ENCODE data around the gene ASCC1.

ASCC1 gene

GRCh38 chr10:72073708-72074573, 142.1 kb downstream of the ASCC1 start:
- no peak for DNase-seq (ENCODE audit: low spot score in 2 of 2)
- no peaks in the 10 kb centered on the region for H3K27me3 Mint-ChIP-seq
- H3K4me3 Mint-ChIP-seq: peak overlapping the region; percentile 55
- H3K36me3 Mint-ChIP-seq (ENCODE audit: insufficient read depth): peaks cover 75% of the 10 kb centered on the region
- ATAC-seq (replicated peaks; ENCODE audit: extremely low read depth, poor library complexity, severe bottlenecking): no peak
- peak overlapping the region; percentile 61 for H3K27ac Mint-ChIP-seq (ENCODE audit: low read depth)
- no peaks in the 10 kb centered on the region for H3K9me3 Mint-ChIP-seq
- peaks cover 70% of the 10 kb centered on the region for H3K4me1 Mint-ChIP-seq

DNA sequence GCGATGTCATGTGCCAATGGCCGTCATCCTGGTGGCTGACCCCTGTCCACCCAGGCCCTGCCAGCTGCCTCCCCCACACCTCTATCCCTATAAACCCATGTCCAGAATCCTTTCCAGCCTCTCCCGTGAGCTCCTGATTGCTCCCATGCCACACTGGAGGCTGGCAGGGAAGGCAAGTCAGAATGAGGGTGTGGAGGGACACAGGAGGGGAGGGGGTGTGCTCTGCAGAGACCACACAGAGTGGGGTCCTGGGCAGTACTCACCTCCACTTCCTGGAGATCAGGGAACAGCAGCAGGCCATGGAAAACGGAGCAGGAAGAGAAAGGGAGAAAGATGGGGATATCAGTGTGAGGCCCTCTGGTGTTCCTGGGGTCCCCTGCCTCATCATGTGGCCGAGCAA, 143.4 kb downstream of the ASCC1 start:
- peaks cover 62% of the 10 kb centered on the region for H3K4me1 Mint-ChIP-seq
- H3K27ac Mint-ChIP-seq (ENCODE audit: low read depth): peak overlapping the region; percentile 66
- H3K36me3 Mint-ChIP-seq (ENCODE audit: insufficient read depth): peaks cover 79% of the 10 kb centered on the region

GRCh38 chr10:72072046-72072445, 144.0 kb downstream of the ASCC1 start:
- DNase-seq (ENCODE audit: low spot score in 2 of 2) (no peak), ATAC-seq (replicated peaks; ENCODE audit: extremely low read depth, poor library complexity, severe bottlenecking) (no peak)
- Mint-ChIP-seq H3K27ac (ENCODE audit: low read depth) (peak overlapping the region; percentile 66), H3K9me3 (no peaks in the 10 kb centered on the region), H3K4me3 (no peak overlapping the region), H3K4me1 (peaks cover 57% of the 10 kb centered on the region), H3K36me3 (ENCODE audit: insufficient read depth) (peaks cover 83% of the 10 kb centered on the region), H3K27me3 (no peaks in the 10 kb centered on the region)

More for the DNA sequence above, 143.4 kb downstream of the ASCC1 start:
- ATAC-seq (replicated peaks; ENCODE audit: extremely low read depth, poor library complexity, severe bottlenecking) (no peak), DNase-seq (ENCODE audit: low spot score in 2 of 2) (no peak)
- Mint-ChIP-seq H3K4me3 (peak overlapping the region; percentile 55), H3K9me3 (no peaks in the 10 kb centered on the region), H3K27me3 (no peaks in the 10 kb centered on the region)

- H3K4me3 Mint-ChIP-seq: peak overlapping the region; percentile 42
- no peaks in the 10 kb centered on the region for H3K9me3 Mint-ChIP-seq
- no peaks in the 10 kb centered on the region for H3K27me3 Mint-ChIP-seq
- ATAC-seq (replicated peaks; ENCODE audit: extremely low read depth, poor library complexity, severe bottlenecking) (no peak), DNase-seq (ENCODE audit: low spot score in 2 of 2) (no peak)
- H3K27ac Mint-ChIP-seq (ENCODE audit: low read depth): peak overlapping the region; percentile 93
- H3K4me1 Mint-ChIP-seq: peaks cover 38% of the 10 kb centered on the region
- peaks cover 92% of the 10 kb centered on the region for H3K36me3 Mint-ChIP-seq (ENCODE audit: insufficient read depth)
These were observed 146.1 kb downstream of the ASCC1 start for GRCh38 chr10:72069751-72070526.

GRCh38 chr10:72068901-72069446, 147.1 kb downstream of the ASCC1 start:
- ATAC-seq (replicated peaks; ENCODE audit: extremely low read depth, poor library complexity, severe bottlenecking) (no peak), DNase-seq (ENCODE audit: low spot score in 2 of 2) (no peak)
- Mint-ChIP-seq H3K4me3 (peak overlapping the region; percentile 42), H3K27me3 (no peaks in the 10 kb centered on the region), H3K27ac (ENCODE audit: low read depth) (peak overlapping the region; percentile 93), H3K9me3 (no peaks in the 10 kb centered on the region), H3K4me1 (peaks cover 35% of the 10 kb centered on the region), H3K36me3 (ENCODE audit: insufficient read depth) (peaks cover 90% of the 10 kb centered on the region)

- Mint-ChIP-seq H3K4me3 (no peak overlapping the region), H3K9me3 (no peaks in the 10 kb centered on the region), H3K36me3 (ENCODE audit: insufficient read depth) (peaks cover 90% of the 10 kb centered on the region), H3K27me3 (no peaks in the 10 kb centered on the region), H3K27ac (ENCODE audit: low read depth) (peak overlapping the region; percentile 93), H3K4me1 (peaks cover 34% of the 10 kb centered on the region)
- DNase-seq (ENCODE audit: low spot score in 2 of 2) (no peak), ATAC-seq (replicated peaks; ENCODE audit: extremely low read depth, poor library complexity, severe bottlenecking) (peak; percentile 11)
These were observed 147.8 kb downstream of the ASCC1 start for GRCh38 chr10:72068126-72068765.

- H3K4me3 Mint-ChIP-seq: no peak overlapping the region
- H3K4me1 Mint-ChIP-seq: peaks cover 37% of the 10 kb centered on the region
- DNase-seq (ENCODE audit: low spot score in 2 of 2): no peak
- H3K36me3 Mint-ChIP-seq (ENCODE audit: insufficient read depth): peaks cover 91% of the 10 kb centered on the region
- H3K27ac Mint-ChIP-seq (ENCODE audit: low read depth): peak overlapping the region; percentile 93
- no peaks in the 10 kb centered on the region for H3K9me3 Mint-ChIP-seq
- peak; percentile 8 for ATAC-seq (replicated peaks; ENCODE audit: extremely low read depth, poor library complexity, severe bottlenecking)
- H3K27me3 Mint-ChIP-seq: no peaks in the 10 kb centered on the region
These were observed 148.5 kb downstream of the ASCC1 start for GRCh38 chr10:72067463-72068125.

DNA sequence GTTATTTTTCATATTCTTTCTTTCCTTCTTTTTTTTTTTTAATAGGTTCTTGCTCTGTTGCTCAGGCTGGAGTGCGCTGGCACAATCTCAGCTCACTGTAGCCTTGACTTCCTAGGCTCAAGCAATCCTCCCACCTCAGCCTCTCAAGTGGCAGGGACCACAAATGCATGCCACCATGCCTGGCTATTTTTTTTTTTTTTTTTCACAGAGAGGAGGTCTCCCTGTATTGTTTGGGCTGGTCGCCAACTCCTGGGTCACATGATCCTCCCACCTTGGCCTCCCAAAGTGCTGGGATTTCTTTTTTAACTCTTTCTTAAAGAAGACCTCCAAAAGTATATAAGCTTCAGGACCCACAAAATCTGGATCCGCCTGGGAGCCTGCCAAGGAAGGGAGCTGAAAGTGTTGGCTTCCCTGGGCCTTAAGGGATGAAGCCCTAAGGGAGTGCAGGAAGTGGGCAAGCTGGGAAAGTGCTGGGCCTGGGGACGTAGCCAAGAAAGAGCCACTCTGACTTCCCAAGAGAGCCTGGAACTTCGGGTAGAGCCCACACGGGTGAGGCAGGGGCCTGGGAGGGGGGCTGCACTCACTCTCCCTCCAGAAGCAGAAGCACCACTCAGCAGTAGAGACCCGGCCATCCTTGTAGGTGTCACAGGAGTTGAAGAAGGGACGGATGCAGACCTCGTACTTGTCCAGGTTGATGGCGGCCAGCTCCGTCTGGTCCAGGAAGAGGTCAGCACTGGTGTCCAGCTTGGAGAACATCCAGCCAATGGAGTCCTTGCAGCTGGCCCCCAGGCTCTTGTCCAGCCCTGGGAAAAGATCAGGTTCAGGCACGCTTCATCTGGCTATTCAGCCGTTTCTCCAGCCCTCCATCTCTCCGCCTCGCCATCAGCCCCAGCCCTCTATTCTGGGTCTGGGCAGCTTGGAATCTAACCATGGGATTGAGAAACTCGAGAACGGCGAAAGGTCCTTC, 149.5 kb downstream of the ASCC1 start:
- ATAC-seq (replicated peaks; ENCODE audit: extremely low read depth, poor library complexity, severe bottlenecking) (no peak), DNase-seq (ENCODE audit: low spot score in 2 of 2) (no peak)
- Mint-ChIP-seq H3K36me3 (ENCODE audit: insufficient read depth) (peaks cover 93% of the 10 kb centered on the region), H3K4me3 (peak overlapping the region; percentile 9), H3K27me3 (no peaks in the 10 kb centered on the region), H3K27ac (ENCODE audit: low read depth) (peak overlapping the region; percentile 74), H3K9me3 (no peaks in the 10 kb centered on the region), H3K4me1 (peaks cover 45% of the 10 kb centered on the region)

DNA sequence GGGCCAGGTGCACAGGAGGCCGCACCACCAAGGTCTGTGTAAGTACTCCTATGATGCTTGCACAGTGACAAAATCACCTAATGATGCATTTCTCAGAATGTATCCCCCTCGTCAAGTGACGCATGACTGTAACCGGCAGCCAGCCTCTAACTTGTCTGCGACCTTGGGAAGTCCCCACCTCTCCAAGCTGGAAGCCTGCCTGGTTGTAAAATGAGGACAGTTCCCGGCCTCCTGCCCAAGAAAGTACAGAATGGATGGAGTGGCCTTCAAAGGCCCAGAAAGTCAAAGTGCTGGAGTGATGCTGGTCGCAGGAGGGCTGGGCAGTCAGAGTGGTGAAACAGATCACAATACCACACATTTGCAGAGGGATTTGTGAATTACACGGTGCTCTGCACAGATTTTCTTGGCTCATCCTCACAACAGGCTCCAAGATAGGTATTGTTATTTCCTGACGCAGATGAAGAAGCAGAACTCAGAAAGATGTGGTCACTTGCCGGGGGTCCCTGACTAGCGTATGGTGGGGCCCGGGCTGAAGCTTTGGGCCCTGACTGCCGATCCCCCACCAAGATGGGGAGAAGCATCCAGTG, 150.5 kb downstream of the ASCC1 start:
- Mint-ChIP-seq H3K4me3 (peak overlapping the region; percentile 9), H3K4me1 (peaks cover 49% of the 10 kb centered on the region), H3K27me3 (no peaks in the 10 kb centered on the region), H3K36me3 (ENCODE audit: insufficient read depth) (peaks cover 93% of the 10 kb centered on the region), H3K9me3 (no peaks in the 10 kb centered on the region), H3K27ac (ENCODE audit: low read depth) (peak overlapping the region; percentile 74)
- ATAC-seq (replicated peaks; ENCODE audit: extremely low read depth, poor library complexity, severe bottlenecking) (no peak), DNase-seq (ENCODE audit: low spot score in 2 of 2) (no peak)

DNA sequence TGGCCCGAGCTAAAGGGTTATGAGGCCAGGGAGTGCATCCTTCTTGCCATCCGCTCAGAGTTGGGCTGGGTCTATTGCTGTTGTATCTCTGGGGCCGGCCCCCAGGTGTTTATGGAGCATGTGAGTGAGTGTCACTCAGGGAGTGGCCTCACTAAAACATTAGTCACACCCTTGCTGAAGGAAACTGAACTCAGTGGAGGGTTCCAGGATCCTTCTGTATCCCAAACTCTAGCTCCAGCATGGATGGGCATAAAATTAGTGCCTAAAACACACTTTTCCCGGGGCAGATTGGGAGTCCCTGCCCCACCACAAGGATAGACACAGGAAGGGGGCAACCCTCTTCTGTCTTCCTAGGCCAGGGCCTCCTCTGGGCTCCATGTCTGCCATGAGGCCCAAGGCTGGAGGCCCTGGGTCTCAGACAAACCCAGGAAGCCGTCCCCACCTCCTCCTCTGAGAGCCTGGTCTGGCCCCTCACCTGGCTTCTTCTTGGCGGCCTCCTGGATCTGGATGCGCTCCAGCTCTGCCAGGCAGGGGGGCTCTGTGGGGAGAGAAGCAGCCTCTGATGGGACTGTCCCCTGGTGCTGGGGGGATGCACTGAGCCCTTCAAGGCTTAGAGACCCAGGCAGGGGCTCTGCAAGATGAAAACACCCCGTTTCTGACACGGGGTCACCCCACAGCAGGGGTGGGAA, 152.2 kb downstream of the ASCC1 start:
- H3K27me3 Mint-ChIP-seq: no peaks in the 10 kb centered on the region
- peaks cover 51% of the 10 kb centered on the region for H3K4me1 Mint-ChIP-seq
- peak overlapping the region; percentile 93 for H3K27ac Mint-ChIP-seq (ENCODE audit: low read depth)
- H3K4me3 Mint-ChIP-seq: peak overlapping the region; percentile 50
- DNase-seq (ENCODE audit: low spot score in 2 of 2) (no peak), ATAC-seq (replicated peaks; ENCODE audit: extremely low read depth, poor library complexity, severe bottlenecking) (no peak)
- no peaks in the 10 kb centered on the region for H3K9me3 Mint-ChIP-seq
- H3K36me3 Mint-ChIP-seq (ENCODE audit: insufficient read depth): peaks cover 93% of the 10 kb centered on the region
